Astrocyte (in vitro differentiated cells and primary cell): ENCODE results near the gene LRRTM1. TPM values are rescaled to one million over a fixed set of nuclear protein-coding genes. Genes with fewer than 3 reads are reported as not detected.

Experiments used
- DNase-seq: peaks from one replicate; pipeline ENCODE4 v3.0.0-alpha.2; 2010; ENCODE audit warnings: low read depth
- FAIRE-seq: peaks from 2 replicates; lab custom pipeline; 2011; peaks lifted over from hg19 to GRCh38; lab: Jason Lieb, UNC
- H2AFZ ChIP-seq: 2 replicates; pipeline ENCODE4 v1.6.0; 2012; ENCODE audit warnings: low read depth, low read length, inconsistent platforms
- H3K27ac ChIP-seq: 2 replicates; pipeline ENCODE4 v1.5.1; 2011; ENCODE audit warnings: low read depth, low read length, inconsistent platforms
- H3K27me3 ChIP-seq: 2 replicates; pipeline ENCODE4 v1.6.0; 2011; ENCODE audit warnings: low read length, inconsistent platforms; ENCODE audit not compliant: insufficient read depth
- H3K36me3 ChIP-seq: 2 replicates; pipeline ENCODE4 v1.5.1; 2011; ENCODE audit warnings: low read length, inconsistent platforms; ENCODE audit not compliant: insufficient read depth
- H3K4me1 ChIP-seq: 2 replicates; pipeline ENCODE4 v1.5.1; 2011; ENCODE audit warnings: low read length, inconsistent platforms; ENCODE audit not compliant: insufficient read depth
- H3K4me2 ChIP-seq: 2 replicates; pipeline ENCODE4 v1.6.0; 2012; ENCODE audit warnings: low read length, inconsistent platforms
- H3K4me3 ChIP-seq: 2 replicates; pipeline ENCODE4 v1.5.1; 2011; ENCODE audit warnings: low read depth, mild to moderate bottlenecking, low read length, inconsistent platforms; ENCODE audit not compliant: insufficient read depth
- H3K79me2 ChIP-seq: 2 replicates; pipeline ENCODE4 v1.6.0; 2012; ENCODE audit warnings: mild to moderate bottlenecking, low read length, inconsistent platforms; ENCODE audit not compliant: insufficient read depth
- H3K9ac ChIP-seq: 2 replicates; pipeline ENCODE4 v1.6.0; 2012; ENCODE audit warnings: mild to moderate bottlenecking, low read length, inconsistent platforms
- H3K9me3 ChIP-seq: 2 replicates; pipeline ENCODE4 v1.5.1; 2012; ENCODE audit warnings: low read depth, mild to moderate bottlenecking, low read length, inconsistent platforms; ENCODE audit not compliant: insufficient read depth
- H4K20me1 ChIP-seq: 2 replicates; pipeline ENCODE4 v1.6.0; 2012; ENCODE audit warnings: low read length, inconsistent platforms; ENCODE audit not compliant: insufficient read depth
- H3K27ac Mint-ChIP-seq: one replicate; pipeline ENCODE4 v1.8.0; 2021; ENCODE audit warnings: mild to moderate bottlenecking, mixed read lengths; ENCODE audit not compliant: unreplicated experiment
- H3K27me3 Mint-ChIP-seq: one replicate; pipeline ENCODE4 v1.8.0; 2021; ENCODE audit warnings: low read depth, mixed read lengths; ENCODE audit not compliant: unreplicated experiment
- H3K36me3 Mint-ChIP-seq: one replicate; pipeline ENCODE4 v1.8.0; 2021; ENCODE audit warnings: low read depth, mixed read lengths; ENCODE audit not compliant: unreplicated experiment
- H3K4me1 Mint-ChIP-seq: one replicate; pipeline ENCODE4 v1.8.0; 2021; ENCODE audit warnings: low read depth, mixed read lengths; ENCODE audit not compliant: unreplicated experiment
- H3K4me3 Mint-ChIP-seq: one replicate; pipeline ENCODE4 v1.8.0; 2021; ENCODE audit warnings: mild to moderate bottlenecking, moderate library complexity, mixed read lengths; ENCODE audit not compliant: unreplicated experiment
- H3K9me3 Mint-ChIP-seq: one replicate; pipeline ENCODE4 v1.8.0; 2021; ENCODE audit warnings: mild to moderate bottlenecking, mixed read lengths; ENCODE audit not compliant: unreplicated experiment
- CTCF ChIP-seq: IDR thresholded peaks from 2 replicates; pipeline ENCODE4 v1.5.1; 2011; ENCODE audit warnings: low read depth, mild to moderate bottlenecking, inconsistent platforms, low read length, moderate library complexity; ENCODE audit not compliant: insufficient read depth
- EZH2 ChIP-seq: IDR thresholded peaks from 2 replicates; pipeline ENCODE4 v1.6.1; 2012; ENCODE audit warnings: mild to moderate bottlenecking, low read length, inconsistent platforms; ENCODE audit not compliant: insufficient read depth
- total RNA-seq: library from RNA; stranded (reverse); gene quantifications from 2 replicates; pipeline ENCODE4 v1.2.1, GENCODE V29; 2021

Gene LRRTM1
- total RNA-seq, 1 donor from 2014 or later, result not detected

- Histone ChIP-seq H3K4me1 (no peaks in the 10 kb centered on the region), H3K9ac (no peak overlapping the region), H4K20me1 (no peaks in the 10 kb centered on the region), H3K27ac (no peak overlapping the region), H3K79me2 (no peaks in the 10 kb centered on the region), H3K36me3 (no peaks in the 10 kb centered on the region), H2AFZ (no peak overlapping the region), H3K4me2 (no peak overlapping the region), H3K9me3 (no peaks in the 10 kb centered on the region), H3K27me3 (peaks cover under 1% of the 10 kb centered on the region), H3K4me3 (no peak overlapping the region)
- H3K27me3 Mint-ChIP-seq, result peaks cover 5% of the 10 kb centered on the region
- H3K36me3 Mint-ChIP-seq, result no peaks in the 10 kb centered on the region
- DNase-seq (no peak), FAIRE-seq (no peak)
- H3K9me3 Mint-ChIP-seq, result no peaks in the 10 kb centered on the region
- peaks cover 5% of the 10 kb centered on the region for H3K4me1 Mint-ChIP-seq
- TF ChIP-seq CTCF (no peak), EZH2 (no peak)
- no peak overlapping the region for H3K27ac Mint-ChIP-seq
- no peak overlapping the region for H3K4me3 Mint-ChIP-seq
Measured at GRCh38 chr2:80329491-80329890, 24.9 kb upstream of the LRRTM1 start.

- H3K27me3 Mint-ChIP-seq, result peaks cover 3% of the 10 kb centered on the region
Measured at GRCh38 chr2:80328159-80328571, 23.6 kb upstream of the LRRTM1 start.

More at GRCh38 chr2:80328159-80328571, 23.6 kb upstream of the LRRTM1 start:
- no peak overlapping the region for H3K27ac Mint-ChIP-seq
- H3K36me3 Mint-ChIP-seq, result no peaks in the 10 kb centered on the region
- H3K27me3 ChIP-seq, result peaks cover 10% of the 10 kb centered on the region
- peaks cover 5% of the 10 kb centered on the region for H3K4me1 Mint-ChIP-seq
- no peak overlapping the region for H3K4me3 Mint-ChIP-seq
- DNase-seq, result no peak
- H4K20me1 ChIP-seq, result no peaks in the 10 kb centered on the region
- H3K9me3 Mint-ChIP-seq, result no peaks in the 10 kb centered on the region
- no peak overlapping the region for H3K9ac ChIP-seq
- H3K27ac ChIP-seq, result no peak overlapping the region
- no peak for FAIRE-seq
- no peak overlapping the region for H2AFZ ChIP-seq
- TF ChIP-seq CTCF (no peak), EZH2 (no peak)
- no peak overlapping the region for H3K4me3 ChIP-seq
- H3K9me3 ChIP-seq, result no peaks in the 10 kb centered on the region
- no peaks in the 10 kb centered on the region for H3K79me2 ChIP-seq
- no peaks in the 10 kb centered on the region for H3K36me3 ChIP-seq
- no peaks in the 10 kb centered on the region for H3K4me1 ChIP-seq
- no peak overlapping the region for H3K4me2 ChIP-seq
